ENCODE measurements around the gene RBP2. TPM values are rescaled to one million over a fixed set of nuclear protein-coding genes. Genes with fewer than 3 reads are reported as not detected.

The RBP2 gene
- total RNA-seq, 4 donors from 2014 or later, result not detected

DNA sequence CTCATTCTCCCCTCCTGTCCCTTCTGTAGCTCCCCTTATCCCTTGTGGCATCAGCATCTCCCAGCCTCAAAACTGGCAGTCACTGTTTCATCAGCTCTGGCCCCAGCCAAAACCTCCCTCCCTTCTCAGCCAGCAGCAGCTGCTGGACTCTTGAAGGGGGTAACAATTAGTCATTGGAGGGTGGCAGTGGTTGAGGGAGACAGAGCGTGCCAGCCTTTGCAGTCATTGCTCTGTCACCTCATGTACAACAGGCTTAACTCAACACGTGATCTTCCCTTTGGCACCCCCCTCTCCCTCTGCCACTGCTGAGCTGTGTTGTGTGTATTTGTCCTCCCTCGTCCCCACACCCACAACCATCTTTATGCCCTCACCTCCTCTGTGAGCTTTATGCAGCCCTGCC, 28.2 kb downstream of the RBP2 start:
- Histone ChIP-seq H3K27ac (no peak overlapping the region), H3K27me3 (no peaks in the 10 kb centered on the region), H3K4me1 (no peaks in the 10 kb centered on the region), H3K4me3 (no peak overlapping the region), H3K9me3 (no peaks in the 10 kb centered on the region), H3K36me3 (no peaks in the 10 kb centered on the region)
- no peak for DNase-seq
- TF ChIP-seq, protein P1, sequence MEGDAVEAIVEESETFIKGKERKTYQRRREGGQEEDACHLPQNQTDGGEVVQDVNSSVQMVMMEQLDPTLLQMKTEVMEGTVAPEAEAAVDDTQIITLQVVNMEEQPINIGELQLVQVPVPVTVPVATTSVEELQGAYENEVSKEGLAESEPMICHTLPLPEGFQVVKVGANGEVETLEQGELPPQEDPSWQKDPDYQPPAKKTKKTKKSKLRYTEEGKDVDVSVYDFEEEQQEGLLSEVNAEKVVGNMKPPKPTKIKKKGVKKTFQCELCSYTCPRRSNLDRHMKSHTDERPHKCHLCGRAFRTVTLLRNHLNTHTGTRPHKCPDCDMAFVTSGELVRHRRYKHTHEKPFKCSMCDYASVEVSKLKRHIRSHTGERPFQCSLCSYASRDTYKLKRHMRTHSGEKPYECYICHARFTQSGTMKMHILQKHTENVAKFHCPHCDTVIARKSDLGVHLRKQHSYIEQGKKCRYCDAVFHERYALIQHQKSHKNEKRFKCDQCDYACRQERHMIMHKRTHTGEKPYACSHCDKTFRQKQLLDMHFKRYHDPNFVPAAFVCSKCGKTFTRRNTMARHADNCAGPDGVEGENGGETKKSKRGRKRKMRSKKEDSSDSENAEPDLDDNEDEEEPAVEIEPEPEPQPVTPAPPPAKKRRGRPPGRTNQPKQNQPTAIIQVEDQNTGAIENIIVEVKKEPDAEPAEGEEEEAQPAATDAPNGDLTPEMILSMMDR (IDR thresholded peaks at IDR 0.05), result no peak
- TF ChIP-seq POLR2A (IDR thresholded peaks at IDR 0.05), result no peak
- WGBS, 2 donors, result 55 to 62% methylated on average over 3 of the region's 3 CpGs
- intact Hi-C loops (cut with DNase I), result no loop called here

DNA sequence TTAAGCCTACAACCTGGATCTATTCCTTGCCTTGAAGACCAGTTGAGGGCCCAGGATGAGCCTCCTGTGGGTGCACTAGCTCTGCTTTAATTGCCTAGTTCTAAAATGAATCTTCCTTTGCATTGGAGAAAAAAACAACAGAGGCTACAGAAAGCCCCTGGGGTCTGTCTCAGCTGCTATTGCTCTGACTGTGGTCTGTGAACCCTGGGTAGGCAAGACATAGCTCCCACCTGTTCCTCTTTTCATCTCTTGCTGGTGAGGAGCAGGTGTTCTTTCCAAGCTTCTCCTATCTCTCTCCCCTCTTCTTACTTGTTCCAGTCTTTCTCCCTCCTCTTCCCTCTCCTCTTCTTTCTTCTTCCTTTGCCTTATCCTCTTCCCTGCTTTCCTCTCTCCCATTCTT, 28.8 kb downstream of the RBP2 start:
- intact Hi-C loops (cut with DNase I), result no loop called here

DNA sequence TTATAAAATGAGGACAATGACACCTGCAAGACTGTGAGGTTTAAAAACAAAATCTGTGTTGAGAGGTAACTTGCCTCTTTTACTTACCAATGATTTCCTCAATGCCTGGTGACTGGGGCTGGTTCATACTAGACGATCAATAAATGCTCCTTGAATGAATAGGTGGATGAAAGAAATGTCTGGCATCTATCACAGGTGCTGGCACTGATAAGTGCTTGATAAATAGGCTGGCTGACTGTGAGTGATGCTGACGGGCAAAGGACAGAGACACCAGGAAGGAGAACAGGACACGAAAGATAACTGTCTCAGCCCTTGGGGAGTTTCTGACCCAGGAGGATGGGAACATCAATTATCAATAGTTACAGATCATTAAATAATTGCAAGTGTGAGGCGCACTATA, 31.9 kb downstream of the RBP2 start:
- Histone ChIP-seq H3K27me3 (no peaks in the 10 kb centered on the region), H3K4me3 (no peak overlapping the region), H3K4me1 (no peaks in the 10 kb centered on the region), H3K27ac (no peak overlapping the region), H3K9me3 (no peaks in the 10 kb centered on the region), H3K36me3 (no peaks in the 10 kb centered on the region)
- DNase-seq, result no peak
- TF ChIP-seq, protein P1 (IDR thresholded peaks at IDR 0.05), result no peak
- no peak for TF ChIP-seq POLR2A (IDR thresholded peaks at IDR 0.05)
- WGBS, 2 donors, result 80 to 84% methylated on average over 4 of the region's 4 CpGs
- intact Hi-C loops (cut with DNase I), result no loop called here

More for the DNA sequence above, 28.8 kb downstream of the RBP2 start:
- Histone ChIP-seq H3K36me3 (no peaks in the 10 kb centered on the region), H3K9me3 (no peaks in the 10 kb centered on the region), H3K27me3 (no peaks in the 10 kb centered on the region), H3K4me3 (no peak overlapping the region), H3K27ac (no peak overlapping the region), H3K4me1 (no peaks in the 10 kb centered on the region)
- TF ChIP-seq, protein P1 (IDR thresholded peaks at IDR 0.05), result no peak
- no peak for TF ChIP-seq POLR2A (IDR thresholded peaks at IDR 0.05)
- no peak for DNase-seq

DNA sequence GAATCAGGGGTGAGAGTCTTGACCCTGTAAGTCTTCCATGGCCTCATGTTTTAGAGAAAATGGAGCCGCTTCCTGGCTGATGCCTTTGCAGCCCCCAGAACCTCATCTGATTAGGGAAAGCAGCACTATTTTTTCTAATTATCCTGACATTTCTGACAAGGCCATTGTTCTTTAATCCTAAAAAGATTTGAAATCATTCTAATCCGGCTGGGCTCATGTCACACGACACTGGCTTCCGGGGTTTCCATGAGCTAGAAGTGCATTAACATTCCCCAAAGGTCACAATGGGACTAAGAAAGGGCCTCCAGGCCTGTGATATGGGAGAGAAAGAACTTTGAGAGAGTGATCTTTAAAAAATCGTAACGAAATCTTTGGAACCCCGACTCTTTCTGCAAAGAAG, 33.1 kb downstream of the RBP2 start:
- 78 to 83% methylated on average over 3 to 7 of the region's 7 CpGs for WGBS, 2 donors
- Histone ChIP-seq H3K4me1 (no peaks in the 10 kb centered on the region), H3K4me3 (no peak overlapping the region), H3K9me3 (no peaks in the 10 kb centered on the region), H3K36me3 (no peaks in the 10 kb centered on the region), H3K27me3 (no peaks in the 10 kb centered on the region), H3K27ac (no peak overlapping the region)
- TF ChIP-seq, protein P1 (IDR thresholded peaks at IDR 0.05), result no peak
- no peak for TF ChIP-seq POLR2A (IDR thresholded peaks at IDR 0.05)
- DNase-seq, result no peak
- intact Hi-C loops (cut with DNase I), result no loop called here

DNA sequence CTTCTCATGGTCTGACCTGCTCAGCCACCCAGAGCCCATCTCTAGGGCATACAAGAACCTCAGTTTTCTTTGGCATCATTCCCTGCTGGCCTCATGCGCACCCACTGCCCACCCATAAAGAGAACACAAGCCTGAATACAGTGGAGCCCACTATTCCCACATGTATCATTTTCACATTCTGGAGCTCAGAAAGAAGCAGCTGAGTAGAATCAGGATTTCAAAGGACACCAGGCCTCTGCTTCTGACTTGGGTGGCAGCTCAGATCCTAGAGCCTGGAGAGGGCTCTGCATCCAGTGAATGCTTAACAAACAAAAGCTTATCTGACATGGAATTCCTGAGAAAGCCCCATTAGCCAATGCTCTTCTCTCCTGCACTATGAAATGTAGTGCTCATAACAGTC, 34.7 kb downstream of the RBP2 start:
- Histone ChIP-seq H3K27me3 (no peaks in the 10 kb centered on the region), H3K4me1 (no peaks in the 10 kb centered on the region), H3K9me3 (no peaks in the 10 kb centered on the region), H3K4me3 (no peak overlapping the region), H3K27ac (no peak overlapping the region), H3K36me3 (no peaks in the 10 kb centered on the region)
- TF ChIP-seq, protein P1 (IDR thresholded peaks at IDR 0.05), result no peak
- no peak for TF ChIP-seq POLR2A (IDR thresholded peaks at IDR 0.05)
- intact Hi-C loops (cut with DNase I), result no loop called here
- 100% methylated on average over 1 of the region's 1 CpG for WGBS, 2 donors
- DNase-seq, result no peak
